CD1c-positive myeloid dendritic cell (primary cell): Measurements from ENCODE around the gene KAT2A.
A peak's percentile ranks its signal among the peaks of the same experiment; 100 is the strongest.

Experiments used
- DNase-seq: peaks from one replicate; pipeline ENCODE4 v3.0.0-alpha.2; 2016; ENCODE audit errors: extremely low spot score

Gene KAT2A

GRCh38 chr17:42135664-42136653, 14.8 kb upstream of the KAT2A start:
- peak; percentile 88 for DNase-seq

- no peak for DNase-seq
Observed at GRCh38 chr17:42135151-42135550, 14.0 kb upstream of the KAT2A start.

- no peak for DNase-seq
Observed at GRCh38 chr17:42133461-42134041, 12.4 kb upstream of the KAT2A start.

- peak; percentile 66 for DNase-seq
Observed at GRCh38 chr17:42132941-42133340, 11.8 kb upstream of the KAT2A start.

- peak; percentile 57 for DNase-seq
Observed at GRCh38 chr17:42131981-42132432, 10.8 kb upstream of the KAT2A start.

GRCh38 chr17:42131232-42131631, 10.1 kb upstream of the KAT2A start:
- no peak for DNase-seq

- DNase-seq = no peak
Observed at GRCh38 chr17:42130310-42130936, 9.3 kb upstream of the KAT2A start.

- DNase-seq = peak; percentile 54
Observed at GRCh38 chr17:42129109-42129837, 8.1 kb upstream of the KAT2A start.

GRCh38 chr17:42127414-42127813, 6.2 kb upstream of the KAT2A start:
- no peak for DNase-seq

- no peak for DNase-seq
Observed at GRCh38 chr17:42126836-42127235, 5.7 kb upstream of the KAT2A start.

GRCh38 chr17:42125565-42125964, 4.4 kb upstream of the KAT2A start:
- DNase-seq = no peak

- no peak for DNase-seq
Observed at GRCh38 chr17:42124256-42124655, 3.1 kb upstream of the KAT2A start.

- no peak for DNase-seq
Observed at GRCh38 chr17:42122371-42123303, 1.5 kb upstream of the KAT2A start, which contains the start of gene HSPB9. HSPB9 (plus strand) TSS chr17:42122804; CDS start chr17:42122851, 47 bp downstream.

- DNase-seq = no peak
Observed at GRCh38 chr17:42120161-42120769, 902 bp downstream of the KAT2A start.

- DNase-seq = no peak
Observed at GRCh38 chr17:42119301-42119700, 1.9 kb downstream of the KAT2A start.

GRCh38 chr17:42118545-42118944, 2.6 kb downstream of the KAT2A start:
- peak; percentile 37 for DNase-seq

GRCh38 chr17:42118126-42118510, 3.0 kb downstream of the KAT2A start:
- DNase-seq = no peak

GRCh38 chr17:42117397-42118125, 3.6 kb downstream of the KAT2A start:
- no peak for DNase-seq

GRCh38 chr17:42116705-42117396, 4.3 kb downstream of the KAT2A start:
- DNase-seq = peak; percentile 87
